ENCODE data around the gene NEGR1. TPM values are rescaled to one million over a fixed set of nuclear protein-coding genes. Genes with fewer than 3 reads are reported as not detected.
A peak's percentile ranks its signal among the peaks of the same experiment; 100 is the strongest.

Gene NEGR1
- total and polyA plus RNA-seq, 12 donors, result 2.3 to 18.3 (median 5.2) TPM

- DNase-seq (no peak), ATAC-seq (no peak)
- intact Hi-C loops (cut with DNase I), result no loop called here
- Histone ChIP-seq H3K4me3 (no peak overlapping the region), H3K4me1 (no peaks in the 10 kb centered on the region), H3K36me3 (no peaks in the 10 kb centered on the region), H3K27me3 (no peaks in the 10 kb centered on the region), H3K9me3 (no peaks in the 10 kb centered on the region), H3K27ac (no peak overlapping the region)
- WGBS, 2 donors, result 65 to 72% methylated on average over 1 of the region's 1 CpG
- no peak for TF ChIP-seq CTCF (IDR thresholded peaks at IDR 0.05)
Measured at GRCh38 chr1:71792264-71792663, 490.1 kb downstream of the NEGR1 start.

- Histone ChIP-seq H3K9me3 (no peaks in the 10 kb centered on the region), H3K4me1 (peaks cover 0 to 12% (median 3%) of the 10 kb centered on the region in 9 donors), H3K4me3 (no peak overlapping the region), H3K27me3 (no peaks in the 10 kb centered on the region), H3K27ac (no peak overlapping the region), H3K36me3 (no peaks in the 10 kb centered on the region)
- ATAC-seq (no peak), DNase-seq (no peak)
- intact Hi-C loops (cut with DNase I), result no loop called here
- no peak for TF ChIP-seq CTCF (IDR thresholded peaks at IDR 0.05)
- WGBS, 2 donors, result 16 to 41% methylated on average over 1 of the region's 1 CpG
Measured at GRCh38 chr1:71788113-71788512, 494.2 kb downstream of the NEGR1 start.

GRCh38 chr1:71787699-71788098 is 494.6 kb downstream of the NEGR1 start:
- Histone ChIP-seq H3K36me3 (no peaks in the 10 kb centered on the region), H3K4me3 (no peak overlapping the region), H3K4me1 (peaks cover 0 to 12% (median 3%) of the 10 kb centered on the region in 9 donors), H3K27ac (no peak overlapping the region), H3K27me3 (no peaks in the 10 kb centered on the region), H3K9me3 (no peaks in the 10 kb centered on the region)
- WGBS, 2 donors, result 55 to 58% methylated on average over 1 of the region's 1 CpG
- DNase-seq (no peak), ATAC-seq (no peak)
- intact Hi-C loops (cut with DNase I), result no loop called here
- TF ChIP-seq CTCF (IDR thresholded peaks at IDR 0.05), result no peak

GRCh38 chr1:71786218-71786617 is 496.1 kb downstream of the NEGR1 start:
- 34 to 56% methylated on average over 1 of the region's 1 CpG for WGBS, 2 donors
- no peaks in the 10 kb centered on the region for H3K36me3 ChIP-seq
- DNase-seq (no peak), ATAC-seq (peak in 4 of 8 donors; percentile 66 to 92 (median 76))
- TF ChIP-seq CTCF (IDR thresholded peaks at IDR 0.05), result no peak
- peak overlapping the region in 1 of 10 donors; percentile 15 for H3K27ac ChIP-seq
- intact Hi-C loops (cut with DNase I), result no loop called here
- H3K4me1 ChIP-seq, result peaks cover 0 to 12% (median 3%) of the 10 kb centered on the region in 9 donors
- no peaks in the 10 kb centered on the region for H3K9me3 ChIP-seq
- H3K27me3 ChIP-seq, result no peaks in the 10 kb centered on the region
- no peak overlapping the region for H3K4me3 ChIP-seq

All from heart right ventricle (tissue), 16 donors.